ENCODE measurements around the gene ZER1. TPM values are rescaled to one million over a fixed set of nuclear protein-coding genes. Genes with fewer than 3 reads are reported as not detected.

Gene ZER1
- total and polyA plus RNA-seq, 2 experiments from 2014 or later: 74.1 to 89.6 TPM

DNA sequence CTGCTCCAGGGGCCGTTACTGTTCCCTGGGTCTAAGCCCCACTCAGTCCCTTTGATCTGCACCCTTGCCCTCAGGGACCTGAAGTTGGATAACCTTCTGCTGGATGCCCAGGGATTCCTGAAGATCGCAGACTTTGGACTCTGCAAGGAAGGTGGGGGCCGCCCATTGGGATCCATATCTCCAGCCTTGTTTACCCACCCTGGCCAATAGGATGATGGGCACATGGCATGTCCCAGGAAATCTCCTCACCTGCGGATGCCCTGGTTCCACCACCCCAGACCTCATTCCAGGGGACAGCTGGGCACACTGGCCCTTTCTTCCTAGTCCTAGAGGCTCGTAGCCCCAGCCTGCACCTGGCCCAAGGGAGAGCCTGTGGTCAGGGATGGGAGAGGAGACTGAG, 53.3 kb downstream of the ZER1 start:
- Histone ChIP-seq H3K36me3 (no peaks in the 10 kb centered on the region), H3K27me3 (no peaks in the 10 kb centered on the region), H3K4me3 (no peak overlapping the region), H3K27ac (no peak overlapping the region), H3K9me3 (ENCODE audit: low read depth) (no peaks in the 10 kb centered on the region), H3K4me1 (ENCODE audit: low read depth) (no peaks in the 10 kb centered on the region)
- TF ChIP-seq, protein P1, sequence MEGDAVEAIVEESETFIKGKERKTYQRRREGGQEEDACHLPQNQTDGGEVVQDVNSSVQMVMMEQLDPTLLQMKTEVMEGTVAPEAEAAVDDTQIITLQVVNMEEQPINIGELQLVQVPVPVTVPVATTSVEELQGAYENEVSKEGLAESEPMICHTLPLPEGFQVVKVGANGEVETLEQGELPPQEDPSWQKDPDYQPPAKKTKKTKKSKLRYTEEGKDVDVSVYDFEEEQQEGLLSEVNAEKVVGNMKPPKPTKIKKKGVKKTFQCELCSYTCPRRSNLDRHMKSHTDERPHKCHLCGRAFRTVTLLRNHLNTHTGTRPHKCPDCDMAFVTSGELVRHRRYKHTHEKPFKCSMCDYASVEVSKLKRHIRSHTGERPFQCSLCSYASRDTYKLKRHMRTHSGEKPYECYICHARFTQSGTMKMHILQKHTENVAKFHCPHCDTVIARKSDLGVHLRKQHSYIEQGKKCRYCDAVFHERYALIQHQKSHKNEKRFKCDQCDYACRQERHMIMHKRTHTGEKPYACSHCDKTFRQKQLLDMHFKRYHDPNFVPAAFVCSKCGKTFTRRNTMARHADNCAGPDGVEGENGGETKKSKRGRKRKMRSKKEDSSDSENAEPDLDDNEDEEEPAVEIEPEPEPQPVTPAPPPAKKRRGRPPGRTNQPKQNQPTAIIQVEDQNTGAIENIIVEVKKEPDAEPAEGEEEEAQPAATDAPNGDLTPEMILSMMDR (IDR thresholded peaks at IDR 0.05; ENCODE audit: low read depth, low read length): no peak
- DNase-seq (ENCODE audit: low read depth in 1 of 2, low spot score in 1 of 2): no peak

DNA sequence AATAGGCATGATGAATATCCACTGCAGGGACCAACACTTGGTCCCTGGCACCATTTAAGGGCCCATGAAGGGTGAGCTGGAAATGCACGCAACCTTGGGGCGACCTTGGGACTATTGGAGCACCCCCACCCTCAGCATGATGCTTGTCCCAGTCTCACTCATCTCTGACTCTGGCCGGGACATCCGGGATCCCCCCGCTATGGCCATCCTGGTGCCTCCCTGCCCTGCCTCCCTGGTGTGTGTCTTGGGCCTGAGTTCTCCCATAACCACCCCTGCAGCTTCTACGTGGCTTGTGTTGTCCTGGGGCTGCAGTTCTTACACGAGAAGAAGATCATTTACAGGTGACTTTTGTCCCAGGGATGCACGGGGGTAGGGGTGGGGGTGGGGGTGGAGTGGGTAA, 53.7 kb downstream of the ZER1 start:
- Histone ChIP-seq H3K4me3 (no peak overlapping the region), H3K4me1 (ENCODE audit: low read depth) (no peaks in the 10 kb centered on the region), H3K27me3 (no peaks in the 10 kb centered on the region), H3K27ac (no peak overlapping the region), H3K9me3 (ENCODE audit: low read depth) (no peaks in the 10 kb centered on the region), H3K36me3 (no peaks in the 10 kb centered on the region)
- DNase-seq (ENCODE audit: low read depth in 1 of 2, low spot score in 1 of 2): no peak
- TF ChIP-seq, protein P1 (IDR thresholded peaks at IDR 0.05; ENCODE audit: low read depth, low read length): no peak

DNA sequence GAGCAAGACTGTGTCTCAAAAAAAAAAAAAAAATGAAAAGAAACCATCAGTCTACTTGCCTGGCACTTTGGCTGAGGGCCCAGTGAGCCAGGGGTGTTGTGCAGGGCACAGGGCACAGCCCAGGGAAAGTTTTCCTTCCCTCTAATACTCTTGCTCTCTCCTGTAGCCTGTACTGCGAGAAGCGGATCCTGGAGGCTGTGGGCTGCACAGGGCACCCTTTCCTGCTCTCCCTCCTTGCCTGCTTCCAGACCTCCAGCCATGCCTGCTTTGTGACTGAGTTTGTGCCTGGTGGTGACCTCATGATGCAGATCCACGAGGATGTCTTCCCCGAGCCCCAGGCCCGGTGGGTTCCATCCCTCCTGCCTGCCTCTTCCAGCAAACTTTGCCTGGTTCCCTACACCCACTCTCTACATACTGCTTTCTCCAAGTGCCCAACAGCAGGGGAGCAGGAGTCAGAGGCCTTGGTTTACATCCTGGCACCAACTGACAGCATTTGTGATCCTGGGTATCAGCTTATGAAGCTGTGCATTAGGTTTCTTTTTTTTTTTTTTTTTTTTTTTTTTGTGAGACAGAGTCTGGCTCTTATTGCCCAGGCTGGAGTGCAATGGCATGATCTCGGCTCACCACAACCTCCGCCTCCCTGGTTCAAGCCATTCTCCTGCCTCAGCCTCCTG, 55.0 kb downstream of the ZER1 start:
- Histone ChIP-seq H3K9me3 (ENCODE audit: low read depth) (no peaks in the 10 kb centered on the region), H3K4me3 (no peak overlapping the region), H3K27ac (no peak overlapping the region), H3K27me3 (no peaks in the 10 kb centered on the region), H3K4me1 (ENCODE audit: low read depth) (no peaks in the 10 kb centered on the region), H3K36me3 (no peaks in the 10 kb centered on the region)
- TF ChIP-seq, protein P1 (IDR thresholded peaks at IDR 0.05; ENCODE audit: low read depth, low read length): no peak
- no peak for DNase-seq (ENCODE audit: low read depth in 1 of 2, low spot score in 1 of 2)

DNA sequence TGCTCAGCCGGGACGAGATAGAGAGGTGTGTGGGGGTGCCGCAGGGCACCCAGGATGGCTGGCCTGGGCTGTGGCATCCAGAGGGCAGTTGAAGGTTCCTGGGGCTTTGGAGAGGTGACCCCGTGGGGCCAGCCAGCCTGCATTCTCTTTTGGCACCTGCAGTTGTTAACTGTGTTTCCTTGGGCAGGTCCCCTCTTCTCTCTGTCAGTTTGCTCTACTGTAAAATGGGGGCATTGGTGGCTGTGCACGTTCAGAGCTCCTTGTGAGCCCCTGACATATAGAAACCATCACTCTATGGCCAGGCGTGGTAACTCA, 56.3 kb downstream of the ZER1 start:
- Histone ChIP-seq H3K27ac (no peak overlapping the region), H3K4me3 (no peak overlapping the region), H3K4me1 (ENCODE audit: low read depth) (no peaks in the 10 kb centered on the region), H3K36me3 (no peaks in the 10 kb centered on the region), H3K9me3 (ENCODE audit: low read depth) (no peaks in the 10 kb centered on the region), H3K27me3 (no peaks in the 10 kb centered on the region)
- no peak for DNase-seq (ENCODE audit: low read depth in 1 of 2, low spot score in 1 of 2)
- TF ChIP-seq, protein P1 (IDR thresholded peaks at IDR 0.05; ENCODE audit: low read depth, low read length): no peak

DNA sequence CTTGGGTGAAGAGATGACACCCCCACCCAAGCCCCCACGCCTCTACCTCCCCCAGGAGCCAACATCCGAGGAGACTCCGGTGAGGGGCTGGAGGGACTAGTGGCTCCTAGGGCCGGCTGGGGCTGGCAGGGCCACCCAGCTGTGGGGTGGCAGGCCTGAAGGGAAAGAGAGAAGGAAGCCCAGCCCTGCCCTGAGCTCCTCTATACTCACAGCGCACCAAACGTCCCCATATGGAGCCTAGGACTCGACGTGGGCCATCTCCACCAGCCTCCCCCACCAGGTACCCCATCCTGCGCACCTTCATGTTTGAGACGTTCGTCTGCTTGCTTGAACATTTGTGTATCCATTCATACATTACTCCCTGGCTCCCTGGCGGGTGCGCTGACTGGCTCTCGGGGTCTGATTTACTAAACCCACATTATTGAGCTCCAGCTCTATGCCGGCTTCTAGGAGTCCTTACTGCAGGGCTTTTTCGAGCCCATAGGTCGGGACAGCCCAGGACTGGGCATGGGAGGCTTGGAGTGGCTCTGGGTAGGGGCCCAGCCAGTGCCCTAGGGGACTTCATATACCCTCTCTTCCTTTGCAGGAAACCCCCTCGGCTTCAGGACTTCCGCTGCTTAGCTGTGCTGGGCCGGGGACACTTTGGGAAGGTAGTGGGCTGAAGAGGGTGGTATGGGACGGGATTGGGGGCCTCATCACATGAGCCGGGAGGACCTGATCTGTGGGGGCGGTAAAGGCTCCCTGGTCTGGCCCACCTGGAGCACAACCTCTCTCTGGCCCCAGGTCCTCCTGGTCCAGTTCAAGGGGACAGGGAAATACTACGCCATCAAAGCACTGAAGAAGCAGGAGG, 56.9 kb downstream of the ZER1 start:
- H3K36me3 ChIP-seq: no peaks in the 10 kb centered on the region
- no peak overlapping the region for H3K27ac ChIP-seq
- H3K9me3 ChIP-seq (ENCODE audit: low read depth): no peaks in the 10 kb centered on the region
- H3K4me3 ChIP-seq: no peak overlapping the region
- DNase-seq (ENCODE audit: low read depth in 1 of 2, low spot score in 1 of 2): no peak
- no peaks in the 10 kb centered on the region for H3K4me1 ChIP-seq (ENCODE audit: low read depth)
- H3K27me3 ChIP-seq: no peaks in the 10 kb centered on the region
- TF ChIP-seq, protein P1 (IDR thresholded peaks at IDR 0.05; ENCODE audit: low read depth, low read length): no peak
